ENCODE measurements around the gene B4GALT6. TPM values are rescaled to one million over a fixed set of nuclear protein-coding genes. Genes with fewer than 3 reads are reported as not detected.

B4GALT6 gene
- polyA plus RNA-seq, 1 donor (not counting 4 experiments of a cell fraction or from before 2014, with no cell fraction given): 7.1 TPM

DNA sequence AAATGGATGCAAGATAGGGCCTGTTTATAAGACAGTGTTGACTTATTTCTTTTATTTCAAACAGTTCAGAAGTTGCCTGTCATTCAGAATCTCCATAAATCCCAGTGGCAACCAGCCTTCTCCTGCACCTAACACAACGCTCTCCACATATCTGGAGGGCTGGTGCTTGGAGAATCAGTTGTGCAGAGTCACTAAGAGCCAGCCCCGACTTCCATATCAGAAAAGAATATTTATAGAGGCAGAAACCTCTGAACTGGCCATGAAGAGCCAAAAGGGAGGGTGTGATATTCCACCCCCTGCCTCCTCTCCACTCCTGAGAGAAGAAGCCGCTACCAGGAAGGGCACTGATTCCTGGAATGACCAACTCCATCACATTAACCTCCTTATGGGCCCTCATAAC, 34.0 kb upstream of the B4GALT6 start:
- Histone ChIP-seq H3K79me2 (ENCODE audit: control insufficient read depth, insufficient read depth, low read length) (no peaks in the 10 kb centered on the region), H2AFZ (ENCODE audit: control insufficient read depth, low read length) (no peak overlapping the region), H3K4me2 (ENCODE audit: control insufficient read depth, extremely low read depth, insufficient read depth, low read depth, low read length) (no peak overlapping the region), H3K9me3 (ENCODE audit: control insufficient read depth, low read depth, low read length) (no peaks in the 10 kb centered on the region), H3K9ac (ENCODE audit: control insufficient read depth, extremely low read depth, insufficient read depth, low read length) (no peak overlapping the region), H3K4me3 (ENCODE audit: control insufficient read depth in 2 of 3, extremely low read depth in 1 of 3, insufficient read depth in 2 of 3, low read depth in 1 of 3, low read length in 3 of 3) (no peak overlapping the region), H3K4me1 (ENCODE audit: control insufficient read depth, extremely low read depth, insufficient read depth, low read length) (peaks cover 2% of the 10 kb centered on the region), H3K36me3 (ENCODE audit: control insufficient read depth in 2 of 2, extremely low read depth in 1 of 2, insufficient read depth in 2 of 2, low read length in 2 of 2) (no peaks in the 10 kb centered on the region), H3K9me1 (ENCODE audit: control insufficient read depth, extremely low read depth, insufficient read depth, low read length) (no peaks in the 10 kb centered on the region), H3K27ac (ENCODE audit: control insufficient read depth, insufficient read depth, low read length) (no peak overlapping the region), H3K27me3 (ENCODE audit: control insufficient read depth, extremely low read depth, insufficient read depth, low read length) (no peaks in the 10 kb centered on the region), H4K20me1 (ENCODE audit: control insufficient read depth, extremely low read depth, insufficient read depth, low read length) (no peaks in the 10 kb centered on the region)
- DNase-seq (ENCODE audit: low read depth, low spot score): no peak
- TF ChIP-seq EZH2 (IDR thresholded peaks at IDR 0.05; ENCODE audit: low read length): no peak
- TF ChIP-seq, protein P1, sequence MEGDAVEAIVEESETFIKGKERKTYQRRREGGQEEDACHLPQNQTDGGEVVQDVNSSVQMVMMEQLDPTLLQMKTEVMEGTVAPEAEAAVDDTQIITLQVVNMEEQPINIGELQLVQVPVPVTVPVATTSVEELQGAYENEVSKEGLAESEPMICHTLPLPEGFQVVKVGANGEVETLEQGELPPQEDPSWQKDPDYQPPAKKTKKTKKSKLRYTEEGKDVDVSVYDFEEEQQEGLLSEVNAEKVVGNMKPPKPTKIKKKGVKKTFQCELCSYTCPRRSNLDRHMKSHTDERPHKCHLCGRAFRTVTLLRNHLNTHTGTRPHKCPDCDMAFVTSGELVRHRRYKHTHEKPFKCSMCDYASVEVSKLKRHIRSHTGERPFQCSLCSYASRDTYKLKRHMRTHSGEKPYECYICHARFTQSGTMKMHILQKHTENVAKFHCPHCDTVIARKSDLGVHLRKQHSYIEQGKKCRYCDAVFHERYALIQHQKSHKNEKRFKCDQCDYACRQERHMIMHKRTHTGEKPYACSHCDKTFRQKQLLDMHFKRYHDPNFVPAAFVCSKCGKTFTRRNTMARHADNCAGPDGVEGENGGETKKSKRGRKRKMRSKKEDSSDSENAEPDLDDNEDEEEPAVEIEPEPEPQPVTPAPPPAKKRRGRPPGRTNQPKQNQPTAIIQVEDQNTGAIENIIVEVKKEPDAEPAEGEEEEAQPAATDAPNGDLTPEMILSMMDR (optimal IDR thresholded peaks at IDR 0.05 in 1 of 3, IDR thresholded peaks at IDR 0.05 in 1 of 3, conservative IDR thresholded peaks at IDR 0.05 in 1 of 3; ENCODE audit: extremely low read depth in 1 of 3, insufficient read depth in 2 of 3, low read length in 3 of 3): no peak
- no peak for FAIRE-seq
- dilution Hi-C loops (cut with MboI; ENCODE audit: extremely low pct_ligation_motif_present, low sequenced_read_pairs): no loop called here

DNA sequence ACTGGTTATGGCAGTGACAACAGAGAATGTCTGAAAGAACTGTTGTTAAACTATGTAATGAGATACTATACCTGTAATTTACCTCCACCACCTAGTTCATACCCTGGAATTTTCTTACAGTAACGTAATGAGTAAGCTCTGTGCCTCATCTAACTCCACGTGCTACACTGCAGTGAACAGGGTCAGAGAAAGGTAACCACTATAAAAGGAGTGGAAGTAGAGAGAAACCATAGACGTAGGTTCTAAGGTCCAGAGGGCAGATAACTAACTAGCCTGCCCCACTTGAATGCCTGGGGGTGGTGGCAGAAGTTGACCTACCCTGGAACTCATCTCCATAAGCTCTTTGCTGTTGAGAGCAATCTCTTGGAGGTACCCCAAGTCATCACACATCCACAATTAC, 32.0 kb upstream of the B4GALT6 start:
- DNase-seq (ENCODE audit: low read depth, low spot score) (no peak), FAIRE-seq (no peak)
- Histone ChIP-seq H2AFZ (ENCODE audit: control insufficient read depth, low read length) (no peak overlapping the region), H3K4me3 (ENCODE audit: control insufficient read depth in 2 of 3, extremely low read depth in 1 of 3, insufficient read depth in 2 of 3, low read depth in 1 of 3, low read length in 3 of 3) (no peak overlapping the region), H4K20me1 (ENCODE audit: control insufficient read depth, extremely low read depth, insufficient read depth, low read length) (no peaks in the 10 kb centered on the region), H3K9me3 (ENCODE audit: control insufficient read depth, low read depth, low read length) (no peaks in the 10 kb centered on the region), H3K79me2 (ENCODE audit: control insufficient read depth, insufficient read depth, low read length) (no peaks in the 10 kb centered on the region), H3K4me2 (ENCODE audit: control insufficient read depth, extremely low read depth, insufficient read depth, low read depth, low read length) (no peak overlapping the region), H3K27me3 (ENCODE audit: control insufficient read depth, extremely low read depth, insufficient read depth, low read length) (no peaks in the 10 kb centered on the region), H3K36me3 (ENCODE audit: control insufficient read depth in 2 of 2, extremely low read depth in 1 of 2, insufficient read depth in 2 of 2, low read length in 2 of 2) (no peaks in the 10 kb centered on the region), H3K27ac (ENCODE audit: control insufficient read depth, insufficient read depth, low read length) (no peak overlapping the region), H3K9me1 (ENCODE audit: control insufficient read depth, extremely low read depth, insufficient read depth, low read length) (no peaks in the 10 kb centered on the region), H3K4me1 (ENCODE audit: control insufficient read depth, extremely low read depth, insufficient read depth, low read length) (peaks cover 6% of the 10 kb centered on the region), H3K9ac (ENCODE audit: control insufficient read depth, extremely low read depth, insufficient read depth, low read length) (no peak overlapping the region)
- TF ChIP-seq, protein P1 (optimal IDR thresholded peaks at IDR 0.05 in 1 of 3, IDR thresholded peaks at IDR 0.05 in 1 of 3, conservative IDR thresholded peaks at IDR 0.05 in 1 of 3; ENCODE audit: extremely low read depth in 1 of 3, insufficient read depth in 2 of 3, low read length in 3 of 3): no peak
- TF ChIP-seq EZH2 (IDR thresholded peaks at IDR 0.05; ENCODE audit: low read length): no peak
- dilution Hi-C loops (cut with MboI; ENCODE audit: extremely low pct_ligation_motif_present, low sequenced_read_pairs): no loop called here

Data from keratinocyte (primary cell).